Activated T-cell treated with anti-CD3 and anti-CD28 coated beads, Interleukin-2, amount 50 U/mL, for 72 hours (primary cell): ENCODE results near the gene ANP32D. TPM values are rescaled to one million over a fixed set of nuclear protein-coding genes. Genes with fewer than 3 reads are reported as not detected.
"Not testable (repeated sequence)": the region's sequence is repeated elsewhere in the genome, so short reads cannot be mapped to it uniquely, and the experiment has no call there.

Source experiments
- ATAC-seq, 2 donors: fragments of 150-1000 bp; cut with Tn5 transposase; replicated peaks in 1 of 2; 2 replicates each; pipeline ENCODE4 v1.10.0; 2021; ENCODE audit warnings: moderate library complexity in 2 of 2, mild to moderate bottlenecking in 1 of 2
- DNase-seq, 2 donors: peaks; one replicate each; pipeline ENCODE4 v3.0.0; 2021 to 2022; ENCODE audit warnings: mixed read lengths in 1 of 2
- H3K27ac Mint-ChIP-seq: one replicate; pipeline ENCODE4 v1.8.0; 2022; ENCODE audit warnings: mild to moderate bottlenecking, moderate library complexity, mixed read lengths
- H3K27me3 Mint-ChIP-seq: one replicate; pipeline ENCODE4 v1.8.0; 2022; ENCODE audit warnings: low read depth, mixed read lengths
- H3K36me3 Mint-ChIP-seq, 2 donors: one replicate each; pipeline ENCODE4 v1.8.0; 2022; ENCODE audit warnings: mixed read lengths in 2 of 2, mild to moderate bottlenecking in 1 of 2; ENCODE audit not compliant: insufficient read depth in 2 of 2
- H3K4me1 Mint-ChIP-seq: one replicate; pipeline ENCODE4 v1.8.0; 2022; ENCODE audit warnings: low read depth, mixed read lengths
- H3K4me3 Mint-ChIP-seq, 2 donors: one replicate each; pipeline ENCODE4 v1.8.0; 2022; ENCODE audit warnings: mild to moderate bottlenecking in 2 of 2, mixed read lengths in 2 of 2, moderate library complexity in 2 of 2
- H3K9me3 Mint-ChIP-seq, 2 donors: one replicate each; pipeline ENCODE4 v1.8.0; 2022; ENCODE audit warnings: mixed read lengths in 2 of 2
- total RNA-seq, 2 donors: library from RNA; stranded (reverse); gene quantifications; one replicate each; pipeline ENCODE4 v1.2.3, GENCODE V29; 2022

ANP32D gene
- not detected for total RNA-seq

- DNase-seq, result no peak
- no peak for ATAC-seq
- peaks cover 11% of the 10 kb centered on the region for H3K27me3 Mint-ChIP-seq
- peaks cover 20 to 25% of the 10 kb centered on the region in 2 donors for H3K9me3 Mint-ChIP-seq
- peaks cover 19% of the 10 kb centered on the region in 2 donors for H3K36me3 Mint-ChIP-seq
- H3K4me1 Mint-ChIP-seq, result no peaks in the 10 kb centered on the region
- no peak within 1 kb of the TSS for H3K27ac Mint-ChIP-seq
- H3K4me3 Mint-ChIP-seq, result no peak within 1 kb of the TSS
Measured at GRCh38 chr12:48472259-48472658, at the start of gene ANP32D. Gene ANP32D (plus strand): TSS chr12:48472559. CDS start chr12:48472665, 106 bp downstream.

DNA sequence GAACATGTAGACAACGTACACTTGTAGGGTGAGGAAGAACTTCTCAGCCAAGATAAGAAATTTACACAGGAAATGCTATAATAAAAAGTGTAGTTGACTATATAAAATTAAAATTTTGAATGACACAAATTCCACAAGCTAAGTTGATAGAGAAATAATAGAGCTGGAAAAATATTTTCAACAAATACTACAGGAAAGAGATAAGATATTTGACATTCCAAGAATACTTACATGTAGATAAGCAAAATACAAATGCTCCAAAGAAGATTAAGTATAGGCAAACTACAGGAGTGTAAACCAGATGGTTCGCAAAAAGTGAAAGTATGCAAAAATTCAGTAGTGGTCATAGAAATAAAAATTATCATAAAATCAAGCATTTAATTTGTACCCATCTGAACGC, 49.2 kb upstream of the ANP32D start:
- Mint-ChIP-seq H3K27ac (no peak overlapping the region), H3K27me3 (peaks cover 7% of the 10 kb centered on the region), H3K9me3 (peaks cover 2 to 4% of the 10 kb centered on the region in 2 donors), H3K4me3 (no peak overlapping the region), H3K36me3 (peaks cover 0 to 1% of the 10 kb centered on the region in 2 donors), H3K4me1 (peaks cover 5% of the 10 kb centered on the region)
- no peak for DNase-seq
- no peak for ATAC-seq

GRCh38 chr12:48424644-48425043, 47.7 kb upstream of the ANP32D start:
- ATAC-seq, result peak; percentile 44 to 61
- Mint-ChIP-seq H3K27me3 (peaks cover 7% of the 10 kb centered on the region), H3K27ac (no peak overlapping the region)

DNA sequence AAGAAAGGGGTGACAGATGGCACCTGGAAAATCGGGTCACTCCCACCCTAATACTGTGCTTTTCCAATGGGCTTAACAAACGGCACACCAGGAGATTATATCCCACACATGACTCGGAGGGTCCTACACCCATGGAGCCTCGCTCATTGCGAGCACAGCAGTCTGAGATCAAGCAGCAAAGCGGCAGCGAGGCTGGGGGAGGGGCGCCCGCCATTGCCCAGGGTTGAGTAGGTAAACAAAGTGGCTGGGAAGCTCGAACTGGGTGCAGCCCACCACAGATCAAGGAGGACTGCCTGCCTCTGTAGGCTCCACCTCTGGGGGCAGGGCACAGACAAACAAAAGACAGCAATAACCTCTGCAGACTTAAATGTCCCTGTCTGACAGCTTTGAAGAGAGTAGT, 38.3 kb upstream of the ANP32D start:
- DNase-seq, H3K4me1 Mint-ChIP-seq, H3K9me3 Mint-ChIP-seq, H3K27ac Mint-ChIP-seq, H3K36me3 Mint-ChIP-seq, H3K4me3 Mint-ChIP-seq, ATAC-seq, H3K27me3 Mint-ChIP-seq: not testable (repeated sequence)

More at GRCh38 chr12:48424644-48425043, 47.7 kb upstream of the ANP32D start:
- Mint-ChIP-seq H3K36me3 (peaks cover 0 to 1% of the 10 kb centered on the region in 2 donors), H3K4me1 (peaks cover 5% of the 10 kb centered on the region), H3K9me3 (peaks cover 3 to 8% of the 10 kb centered on the region in 2 donors), H3K4me3 (no peak overlapping the region)
- DNase-seq, result no peak

- DNase-seq, result no peak
- H3K27ac Mint-ChIP-seq, result no peak overlapping the region
- H3K27me3 Mint-ChIP-seq, result no peaks in the 10 kb centered on the region
Measured at GRCh38 chr12:48441069-48441468, 31.3 kb upstream of the ANP32D start.

GRCh38 chr12:48442179-48442847, 30.0 kb upstream of the ANP32D start:
- no peaks in the 10 kb centered on the region for H3K27me3 Mint-ChIP-seq
- no peak for DNase-seq
- H3K36me3 Mint-ChIP-seq, result no peaks in the 10 kb centered on the region
- ATAC-seq, result no peak
- H3K4me3 Mint-ChIP-seq, result no peak overlapping the region
- peaks cover 9% of the 10 kb centered on the region for H3K4me1 Mint-ChIP-seq
- no peak overlapping the region for H3K27ac Mint-ChIP-seq
- H3K9me3 Mint-ChIP-seq, result no peaks in the 10 kb centered on the region

More at GRCh38 chr12:48441069-48441468, 31.3 kb upstream of the ANP32D start:
- Mint-ChIP-seq H3K36me3 (no peaks in the 10 kb centered on the region), H3K9me3 (no peaks in the 10 kb centered on the region), H3K4me3 (no peak overlapping the region), H3K4me1 (peaks cover 6% of the 10 kb centered on the region)
- ATAC-seq, result no peak

- Mint-ChIP-seq H3K27me3 (peaks cover 7% of the 10 kb centered on the region), H3K4me1 (peaks cover 9% of the 10 kb centered on the region), H3K9me3 (peaks cover 5 to 6% of the 10 kb centered on the region in 2 donors), H3K36me3 (peaks cover 2 to 5% of the 10 kb centered on the region in 2 donors), H3K27ac (no peak overlapping the region), H3K4me3 (no peak overlapping the region)
- ATAC-seq, result no peak
- no peak for DNase-seq
Measured at GRCh38 chr12:48445538-48445937, 26.8 kb upstream of the ANP32D start.

GRCh38 chr12:48446161-48446776, 26.1 kb upstream of the ANP32D start:
- no peak overlapping the region for H3K27ac Mint-ChIP-seq
- ATAC-seq, result no peak

GRCh38 chr12:48447755-48448154, 24.6 kb upstream of the ANP32D start:
- peaks cover 9% of the 10 kb centered on the region for H3K27me3 Mint-ChIP-seq
- H3K36me3 Mint-ChIP-seq, result peaks cover 2 to 5% of the 10 kb centered on the region in 2 donors
- H3K27ac Mint-ChIP-seq, result no peak overlapping the region

More at GRCh38 chr12:48446161-48446776, 26.1 kb upstream of the ANP32D start:
- Mint-ChIP-seq H3K27me3 (peaks cover 9% of the 10 kb centered on the region), H3K4me1 (peaks cover 9% of the 10 kb centered on the region), H3K9me3 (peaks cover 5 to 6% of the 10 kb centered on the region in 2 donors), H3K36me3 (peaks cover 2 to 5% of the 10 kb centered on the region in 2 donors), H3K4me3 (no peak overlapping the region)
- DNase-seq, result no peak

GRCh38 chr12:48451372-48451771, 21.0 kb upstream of the ANP32D start:
- no peaks in the 10 kb centered on the region for H3K4me1 Mint-ChIP-seq

More at GRCh38 chr12:48447755-48448154, 24.6 kb upstream of the ANP32D start:
- H3K4me3 Mint-ChIP-seq, result no peak overlapping the region
- peaks cover 9% of the 10 kb centered on the region for H3K4me1 Mint-ChIP-seq
- no peak for ATAC-seq
- DNase-seq, result no peak
- H3K9me3 Mint-ChIP-seq, result peaks cover 5 to 6% of the 10 kb centered on the region in 2 donors

DNA sequence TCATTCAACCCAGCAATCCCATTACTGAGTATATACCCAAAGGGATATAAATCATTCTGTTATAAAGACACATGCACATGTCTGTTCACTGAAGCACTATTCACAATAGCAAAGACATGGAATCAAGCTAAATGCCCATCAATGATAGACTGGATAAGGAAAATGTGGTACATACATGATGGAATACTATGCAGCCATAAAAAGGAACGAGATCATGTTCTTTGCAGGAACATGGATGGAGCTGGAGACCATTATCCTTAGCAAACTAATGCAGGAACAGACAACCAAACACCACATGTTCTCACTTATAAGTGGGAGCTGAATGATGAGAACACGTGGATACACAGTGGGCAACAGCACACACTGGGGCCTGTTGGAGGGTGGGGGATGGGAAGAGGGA, 19.4 kb upstream of the ANP32D start:
- not testable (repeated sequence) for ATAC-seq, H3K4me3 Mint-ChIP-seq, H3K27ac Mint-ChIP-seq, H3K4me1 Mint-ChIP-seq, DNase-seq, H3K27me3 Mint-ChIP-seq, H3K9me3 Mint-ChIP-seq, H3K36me3 Mint-ChIP-seq

More at GRCh38 chr12:48451372-48451771, 21.0 kb upstream of the ANP32D start:
- H3K36me3 Mint-ChIP-seq, result peaks cover 2 to 5% of the 10 kb centered on the region in 2 donors
- no peak overlapping the region for H3K4me3 Mint-ChIP-seq
- H3K9me3 Mint-ChIP-seq, result peaks cover 5 to 6% of the 10 kb centered on the region in 2 donors
- no peak overlapping the region for H3K27ac Mint-ChIP-seq
- DNase-seq, result no peak
- H3K27me3 Mint-ChIP-seq, result peaks cover 9% of the 10 kb centered on the region
- ATAC-seq, result no peak

GRCh38 chr12:48454667-48455066, 17.7 kb upstream of the ANP32D start:
- no peak for DNase-seq
- H3K27me3 Mint-ChIP-seq, result peaks cover 13% of the 10 kb centered on the region
- ATAC-seq, result no peak
- H3K36me3 Mint-ChIP-seq, result peaks cover 2 to 5% of the 10 kb centered on the region in 2 donors
- no peak overlapping the region for H3K4me3 Mint-ChIP-seq
- no peaks in the 10 kb centered on the region for H3K4me1 Mint-ChIP-seq
- no peak overlapping the region for H3K27ac Mint-ChIP-seq
- peaks cover 5 to 6% of the 10 kb centered on the region in 2 donors for H3K9me3 Mint-ChIP-seq

- Mint-ChIP-seq H3K4me3 (no peak overlapping the region), H3K27me3 (peaks cover 11% of the 10 kb centered on the region), H3K36me3 (peaks cover 0 to 1% of the 10 kb centered on the region in 2 donors), H3K4me1 (no peaks in the 10 kb centered on the region), H3K9me3 (peaks cover 2 to 3% of the 10 kb centered on the region in 2 donors), H3K27ac (no peak overlapping the region)
- no peak for DNase-seq
- no peak for ATAC-seq
Measured at GRCh38 chr12:48455116-48455515, 17.2 kb upstream of the ANP32D start.
